SK-N-SH treated with all-trans-retinoic acid at 6 μM for 48 hours (cell line): ENCODE data around the gene SYNDIG1.

Source experiments
- ATAC-seq: fragments of 200-7000 bp; cut with Tn5 transposase; 3 replicates; pipeline ENCODE4 v1.9.1; 2020; ENCODE audit warnings: mild to moderate bottlenecking, moderate library complexity
- BACH2 ChIP-seq: fragments of 250-450 bp; sonication (Bioruptor Pico); IDR thresholded peaks from 2 replicates; pipeline ENCODE4 v1.9.0; 2021; ENCODE audit warnings: mild to moderate bottlenecking, borderline replicate concordance
- ESRRG ChIP-seq: fragments of 250-450 bp; sonication (Bioruptor Pico); IDR thresholded peaks from 2 replicates; pipeline ENCODE4 v1.6.1; 2021; ENCODE audit warnings: mild to moderate bottlenecking
- GLIS3 ChIP-seq: fragments of 250-450 bp; sonication (Bioruptor Pico); IDR thresholded peaks from 2 replicates; pipeline ENCODE4 v1.5.0; 2020; ENCODE audit warnings: mild to moderate bottlenecking, moderate library complexity
- ISL1 ChIP-seq: fragments of 250-450 bp; sonication (Bioruptor Pico); IDR thresholded peaks from 2 replicates; pipeline ENCODE4 v2.1.2; 2022; ENCODE audit warnings: mild to moderate bottlenecking, moderate library complexity
- OSR1 ChIP-seq: fragments of 250-450 bp; sonication (Bioruptor Pico); IDR thresholded peaks from 2 replicates; pipeline ENCODE4 v1.8.0; 2022; ENCODE audit warnings: moderate library complexity, mild to moderate bottlenecking, inconsistent platforms
- PPARA ChIP-seq: fragments of 250-450 bp; sonication (Bioruptor Pico); IDR thresholded peaks from 2 replicates; pipeline ENCODE4 v1.5.0; 2020; ENCODE audit warnings: mild to moderate bottlenecking, borderline replicate concordance
- RARB ChIP-seq: fragments of 250-450 bp; sonication (Bioruptor Pico); IDR thresholded peaks from 2 replicates; pipeline ENCODE4 v1.8.0; 2021; ENCODE audit warnings: mild to moderate bottlenecking, moderate library complexity
- SNAI2 ChIP-seq: fragments of 250-450 bp; sonication (Bioruptor Pico); IDR thresholded peaks from 2 replicates; pipeline ENCODE4 v1.5.0; 2020; ENCODE audit warnings: mild to moderate bottlenecking, moderate library complexity
- TCF4 ChIP-seq: fragments of 250-450 bp; sonication (Bioruptor Pico); IDR thresholded peaks from 2 replicates; pipeline ENCODE4 v1.8.0; 2021; ENCODE audit warnings: mild to moderate bottlenecking, moderate library complexity, borderline replicate concordance
- ZC3H10 ChIP-seq: fragments of 250-450 bp; sonication (Bioruptor Pico); IDR thresholded peaks from 2 replicates; pipeline ENCODE4 v1.5.1; 2021; ENCODE audit warnings: mild to moderate bottlenecking, moderate library complexity
- ZFP3 ChIP-seq: fragments of 250-450 bp; sonication (Bioruptor Pico); IDR thresholded peaks from 2 replicates; pipeline ENCODE4 v1.5.0; 2020; ENCODE audit warnings: mild to moderate bottlenecking, moderate library complexity
- ZNF565 ChIP-seq: fragments of 450-650 bp; formaldehyde crosslinking; conservative IDR thresholded peaks from 2 replicates; pipeline ENCODE4 v1.5.0; 2020; ENCODE audit warnings: low read depth, mild to moderate bottlenecking, moderate library complexity
- ZNF70 ChIP-seq: fragments of 450-650 bp; formaldehyde crosslinking; IDR thresholded peaks from 2 replicates; pipeline ENCODE4 v1.5.0; 2020; ENCODE audit warnings: mild to moderate bottlenecking, moderate library complexity
- ZNF8 ChIP-seq: fragments of 450-650 bp; formaldehyde crosslinking; IDR thresholded peaks from 2 replicates; pipeline ENCODE4 v1.5.0; 2020; ENCODE audit warnings: mild to moderate bottlenecking, moderate library complexity
- TF ChIP-seq, protein P1 (sequence below): fragments of 250-450 bp; sonication (Bioruptor Pico); IDR thresholded peaks from 2 replicates; pipeline ENCODE4 v1.8.0; 2020; ENCODE audit warnings: mild to moderate bottlenecking, moderate library complexity, borderline replicate concordance
- TF ChIP-seq, protein P2 (sequence below): fragments of 250-450 bp; sonication (Bioruptor Pico); IDR thresholded peaks from 2 replicates; pipeline ENCODE4 v1.5.1; 2020; ENCODE audit warnings: low read depth, mild to moderate bottlenecking, moderate library complexity
- TF ChIP-seq, protein P3 (sequence below): fragments of 250-450 bp; sonication (Bioruptor Pico); IDR thresholded peaks from 2 replicates; pipeline ENCODE4 v1.8.0; 2021; ENCODE audit warnings: low read depth, mild to moderate bottlenecking, moderate library complexity, borderline replicate concordance
- TF ChIP-seq, protein P4 (sequence below): fragments of 250-450 bp; sonication (Bioruptor Pico); IDR thresholded peaks from 2 replicates; pipeline ENCODE4 v1.5.0; 2020; ENCODE audit warnings: mild to moderate bottlenecking, moderate library complexity
- TF ChIP-seq, protein P5 (sequence below): fragments of 250-450 bp; sonication (Bioruptor Pico); IDR thresholded peaks from 2 replicates; pipeline ENCODE4 v1.5.1; 2021; ENCODE audit warnings: mild to moderate bottlenecking, moderate library complexity

The SYNDIG1 gene

DNA sequence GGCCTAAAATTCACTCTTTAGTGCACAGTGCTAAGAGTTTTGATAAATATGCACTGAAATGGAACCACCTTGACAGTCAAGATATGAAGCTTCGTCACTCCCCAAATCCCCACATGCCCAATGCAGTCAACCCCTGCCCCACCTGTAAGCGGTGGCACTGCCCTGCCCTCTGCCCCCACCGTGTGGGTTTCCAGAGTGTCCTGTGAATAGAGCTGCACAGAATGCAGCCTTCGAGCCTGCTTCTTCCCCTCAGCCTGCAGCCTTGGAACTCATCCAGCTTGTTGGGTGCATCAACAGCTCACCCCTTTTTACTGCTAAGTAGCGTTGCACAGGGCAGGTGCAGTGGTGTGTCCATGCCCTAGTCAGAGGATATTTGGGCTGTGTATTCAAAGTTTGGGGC lies 216.3 kb downstream of the SYNDIG1 start (continued):
- TF ChIP-seq, protein P1, sequence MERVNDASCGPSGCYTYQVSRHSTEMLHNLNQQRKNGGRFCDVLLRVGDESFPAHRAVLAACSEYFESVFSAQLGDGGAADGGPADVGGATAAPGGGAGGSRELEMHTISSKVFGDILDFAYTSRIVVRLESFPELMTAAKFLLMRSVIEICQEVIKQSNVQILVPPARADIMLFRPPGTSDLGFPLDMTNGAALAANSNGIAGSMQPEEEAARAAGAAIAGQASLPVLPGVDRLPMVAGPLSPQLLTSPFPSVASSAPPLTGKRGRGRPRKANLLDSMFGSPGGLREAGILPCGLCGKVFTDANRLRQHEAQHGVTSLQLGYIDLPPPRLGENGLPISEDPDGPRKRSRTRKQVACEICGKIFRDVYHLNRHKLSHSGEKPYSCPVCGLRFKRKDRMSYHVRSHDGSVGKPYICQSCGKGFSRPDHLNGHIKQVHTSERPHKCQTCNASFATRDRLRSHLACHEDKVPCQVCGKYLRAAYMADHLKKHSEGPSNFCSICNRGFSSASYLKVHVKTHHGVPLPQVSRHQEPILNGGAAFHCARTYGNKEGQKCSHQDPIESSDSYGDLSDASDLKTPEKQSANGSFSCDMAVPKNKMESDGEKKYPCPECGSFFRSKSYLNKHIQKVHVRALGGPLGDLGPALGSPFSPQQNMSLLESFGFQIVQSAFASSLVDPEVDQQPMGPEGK (CRISPR knock-in tag), result no peak
- TF ChIP-seq GLIS3 (CRISPR knock-in tag), result no peak
- TF ChIP-seq, all 23 proteins: peak for 0

DNA sequence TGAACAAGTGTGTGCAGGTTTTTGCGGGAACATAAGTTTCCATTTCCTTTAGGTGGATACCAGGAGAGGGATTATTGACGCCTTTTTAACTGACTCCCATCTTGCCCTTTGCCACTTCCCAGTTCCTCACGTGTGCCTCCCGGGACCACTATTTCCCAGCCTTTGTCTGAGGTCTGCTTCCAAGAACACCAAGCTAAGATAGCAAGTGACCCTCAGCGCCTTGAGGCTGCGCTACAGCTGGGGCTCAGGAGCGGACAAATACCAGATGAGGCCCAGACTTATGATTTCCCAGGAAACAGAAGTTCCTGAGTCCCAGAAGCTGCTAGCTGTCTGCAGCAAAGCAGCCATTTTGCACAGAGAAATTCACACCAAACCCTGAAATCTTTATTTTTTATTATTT lies 216.7 kb downstream of the SYNDIG1 start:
- TF ChIP-seq ZFP3 (no peak), TCF4 (CRISPR knock-in tag) (no peak), ZNF565 (CRISPR knock-in tag) (no peak), GLIS3 (CRISPR knock-in tag) (no peak), ISL1 (CRISPR knock-in tag) (no peak), ZNF8 (no peak), PPARA (CRISPR knock-in tag) (no peak), ESRRG (CRISPR knock-in tag) (no peak), RARB (CRISPR knock-in tag) (no peak), ZC3H10 (CRISPR knock-in tag) (no peak), ZNF70 (no peak), SNAI2 (no peak), BACH2 (CRISPR knock-in tag) (no peak), OSR1 (CRISPR knock-in tag) (no peak)
- TF ChIP-seq, protein P2, sequence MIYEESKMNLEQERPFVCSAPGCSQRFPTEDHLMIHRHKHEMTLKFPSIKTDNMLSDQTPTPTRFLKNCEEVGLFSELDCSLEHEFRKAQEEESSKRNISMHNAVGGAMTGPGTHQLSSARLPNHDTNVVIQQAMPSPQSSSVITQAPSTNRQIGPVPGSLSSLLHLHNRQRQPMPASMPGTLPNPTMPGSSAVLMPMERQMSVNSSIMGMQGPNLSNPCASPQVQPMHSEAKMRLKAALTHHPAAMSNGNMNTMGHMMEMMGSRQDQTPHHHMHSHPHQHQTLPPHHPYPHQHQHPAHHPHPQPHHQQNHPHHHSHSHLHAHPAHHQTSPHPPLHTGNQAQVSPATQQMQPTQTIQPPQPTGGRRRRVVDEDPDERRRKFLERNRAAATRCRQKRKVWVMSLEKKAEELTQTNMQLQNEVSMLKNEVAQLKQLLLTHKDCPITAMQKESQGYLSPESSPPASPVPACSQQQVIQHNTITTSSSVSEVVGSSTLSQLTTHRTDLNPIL (CRISPR knock-in tag), result no peak
- TF ChIP-seq, protein P3, sequence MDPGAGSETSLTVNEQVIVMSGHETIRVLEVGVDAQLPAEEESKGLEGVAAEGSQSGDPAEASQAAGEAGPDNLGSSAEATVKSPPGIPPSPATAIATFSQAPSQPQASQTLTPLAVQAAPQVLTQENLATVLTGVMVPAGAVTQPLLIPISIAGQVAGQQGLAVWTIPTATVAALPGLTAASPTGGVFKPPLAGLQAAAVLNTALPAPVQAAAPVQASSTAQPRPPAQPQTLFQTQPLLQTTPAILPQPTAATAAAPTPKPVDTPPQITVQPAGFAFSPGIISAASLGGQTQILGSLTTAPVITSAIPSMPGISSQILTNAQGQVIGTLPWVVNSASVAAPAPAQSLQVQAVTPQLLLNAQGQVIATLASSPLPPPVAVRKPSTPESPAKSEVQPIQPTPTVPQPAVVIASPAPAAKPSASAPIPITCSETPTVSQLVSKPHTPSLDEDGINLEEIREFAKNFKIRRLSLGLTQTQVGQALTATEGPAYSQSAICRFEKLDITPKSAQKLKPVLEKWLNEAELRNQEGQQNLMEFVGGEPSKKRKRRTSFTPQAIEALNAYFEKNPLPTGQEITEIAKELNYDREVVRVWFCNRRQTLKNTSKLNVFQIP (CRISPR knock-in tag), result no peak
- TF ChIP-seq, protein P4, sequence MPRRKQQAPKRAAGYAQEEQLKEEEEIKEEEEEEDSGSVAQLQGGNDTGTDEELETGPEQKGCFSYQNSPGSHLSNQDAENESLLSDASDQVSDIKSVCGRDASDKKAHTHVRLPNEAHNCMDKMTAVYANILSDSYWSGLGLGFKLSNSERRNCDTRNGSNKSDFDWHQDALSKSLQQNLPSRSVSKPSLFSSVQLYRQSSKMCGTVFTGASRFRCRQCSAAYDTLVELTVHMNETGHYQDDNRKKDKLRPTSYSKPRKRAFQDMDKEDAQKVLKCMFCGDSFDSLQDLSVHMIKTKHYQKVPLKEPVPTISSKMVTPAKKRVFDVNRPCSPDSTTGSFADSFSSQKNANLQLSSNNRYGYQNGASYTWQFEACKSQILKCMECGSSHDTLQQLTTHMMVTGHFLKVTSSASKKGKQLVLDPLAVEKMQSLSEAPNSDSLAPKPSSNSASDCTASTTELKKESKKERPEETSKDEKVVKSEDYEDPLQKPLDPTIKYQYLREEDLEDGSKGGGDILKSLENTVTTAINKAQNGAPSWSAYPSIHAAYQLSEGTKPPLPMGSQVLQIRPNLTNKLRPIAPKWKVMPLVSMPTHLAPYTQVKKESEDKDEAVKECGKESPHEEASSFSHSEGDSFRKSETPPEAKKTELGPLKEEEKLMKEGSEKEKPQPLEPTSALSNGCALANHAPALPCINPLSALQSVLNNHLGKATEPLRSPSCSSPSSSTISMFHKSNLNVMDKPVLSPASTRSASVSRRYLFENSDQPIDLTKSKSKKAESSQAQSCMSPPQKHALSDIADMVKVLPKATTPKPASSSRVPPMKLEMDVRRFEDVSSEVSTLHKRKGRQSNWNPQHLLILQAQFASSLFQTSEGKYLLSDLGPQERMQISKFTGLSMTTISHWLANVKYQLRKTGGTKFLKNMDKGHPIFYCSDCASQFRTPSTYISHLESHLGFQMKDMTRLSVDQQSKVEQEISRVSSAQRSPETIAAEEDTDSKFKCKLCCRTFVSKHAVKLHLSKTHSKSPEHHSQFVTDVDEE (CRISPR knock-in tag), result no peak
- TF ChIP-seq, protein P5, sequence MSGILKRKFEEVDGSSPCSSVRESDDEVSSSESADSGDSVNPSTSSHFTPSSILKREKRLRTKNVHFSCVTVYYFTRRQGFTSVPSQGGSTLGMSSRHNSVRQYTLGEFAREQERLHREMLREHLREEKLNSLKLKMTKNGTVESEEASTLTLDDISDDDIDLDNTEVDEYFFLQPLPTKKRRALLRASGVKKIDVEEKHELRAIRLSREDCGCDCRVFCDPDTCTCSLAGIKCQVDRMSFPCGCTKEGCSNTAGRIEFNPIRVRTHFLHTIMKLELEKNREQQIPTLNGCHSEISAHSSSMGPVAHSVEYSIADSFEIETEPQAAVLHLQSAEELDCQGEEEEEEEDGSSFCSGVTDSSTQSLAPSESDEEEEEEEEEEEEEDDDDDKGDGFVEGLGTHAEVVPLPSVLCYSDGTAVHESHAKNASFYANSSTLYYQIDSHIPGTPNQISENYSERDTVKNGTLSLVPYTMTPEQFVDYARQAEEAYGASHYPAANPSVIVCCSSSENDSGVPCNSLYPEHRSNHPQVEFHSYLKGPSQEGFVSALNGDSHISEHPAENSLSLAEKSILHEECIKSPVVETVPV, result no peak
- TF ChIP-seq, protein P1 (CRISPR knock-in tag), result no peak
- ATAC-seq, result no peak

DNA sequence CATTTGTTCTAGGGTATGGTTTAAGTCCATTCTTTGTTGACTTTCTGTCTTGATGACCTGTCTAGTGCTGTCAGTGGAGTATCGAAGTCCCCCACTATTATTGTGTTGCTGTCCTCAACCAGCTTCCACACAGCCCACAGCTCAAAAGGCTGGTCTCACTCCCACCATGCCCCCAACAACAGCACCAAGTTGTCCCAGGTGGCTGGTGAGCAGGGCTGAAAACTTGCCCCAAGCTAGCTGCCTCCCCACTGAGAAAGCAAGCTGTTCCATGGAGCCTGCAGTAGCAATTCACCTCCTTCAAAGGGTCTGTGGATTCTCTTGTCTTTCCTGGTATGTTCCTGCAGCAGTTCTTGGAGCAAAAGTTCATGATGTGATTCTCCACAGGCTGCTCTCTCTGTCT lies 221.0 kb downstream of the SYNDIG1 start:
- TF ChIP-seq, protein P3 (CRISPR knock-in tag), result no peak
- TF ChIP-seq TCF4 (CRISPR knock-in tag) (no peak), ZFP3 (no peak), ESRRG (CRISPR knock-in tag) (no peak)
- ATAC-seq, result no peak
